ENCODE measurements around the gene HOMER2.
"Not testable (repeated sequence)": the region's sequence is repeated elsewhere in the genome, so short reads cannot be mapped to it uniquely, and the experiment has no call there.

HOMER2 gene

GRCh38 chr15:82952158-82953081 lies at the start of gene HOMER2:
Gene HOMER2, minus strand, starts transcription at chr15:82952720. Its CDS starts 185 bp downstream, at chr15:82952535.
- ATAC-seq (peak; percentile 50), DNase-seq (peak; percentile 27)

- not testable (repeated sequence) for ATAC-seq, DNase-seq
These were observed 48.1 kb upstream of the HOMER2 start for GRCh38 chr15:83000672-83001031.

GRCh38 chr15:82999905-83000671 lies 47.6 kb upstream of the HOMER2 start:
- ATAC-seq = peak; percentile 73
- no peak for DNase-seq

GRCh38 chr15:82999426-82999825 lies 46.9 kb upstream of the HOMER2 start:
- DNase-seq (no peak), ATAC-seq (no peak)

- no peak for ATAC-seq
- DNase-seq = no peak
These were observed 43.4 kb upstream of the HOMER2 start for GRCh38 chr15:82995938-82996337.

- DNase-seq (no peak), ATAC-seq (no peak)
These were observed 42.6 kb upstream of the HOMER2 start for GRCh38 chr15:82995076-82995475.

- DNase-seq (no peak), ATAC-seq (no peak)
These were observed 40.6 kb upstream of the HOMER2 start for GRCh38 chr15:82993144-82993543.

GRCh38 chr15:82992436-82992998 lies 40.0 kb upstream of the HOMER2 start:
- ATAC-seq (no peak), DNase-seq (no peak)

- DNase-seq = peak; percentile 23
These were observed 33.9 kb upstream of the HOMER2 start for GRCh38 chr15:82986442-82986780.

GRCh38 chr15:82985688-82986441 lies 33.3 kb upstream of the HOMER2 start, which contains the start of gene RAMAC:
Gene RAMAC, plus strand, starts transcription at chr15:82986210. Its CDS starts 2,809 bp downstream, at chr15:82989019.
- DNase-seq (peak; percentile 90), ATAC-seq (peak; percentile 97)

More at GRCh38 chr15:82986442-82986780, 33.9 kb upstream of the HOMER2 start:
- ATAC-seq = peak; percentile 8

GRCh38 chr15:82980981-82981380 lies 28.5 kb upstream of the HOMER2 start:
- no peak for DNase-seq
- no peak for ATAC-seq

- DNase-seq = no peak
- ATAC-seq = no peak
These were observed 27.2 kb upstream of the HOMER2 start for GRCh38 chr15:82979726-82980125.

- no peak for ATAC-seq
These were observed 25.9 kb upstream of the HOMER2 start for GRCh38 chr15:82978438-82978837.

GRCh38 chr15:82977076-82977475 lies 24.6 kb upstream of the HOMER2 start:
- ATAC-seq = no peak
- DNase-seq = no peak

More at GRCh38 chr15:82978438-82978837, 25.9 kb upstream of the HOMER2 start:
- no peak for DNase-seq

- ATAC-seq = no peak
- no peak for DNase-seq
These were observed 20.5 kb upstream of the HOMER2 start for GRCh38 chr15:82972990-82973389.

GRCh38 chr15:82971218-82971984 lies 18.9 kb upstream of the HOMER2 start:
- no peak for DNase-seq
- ATAC-seq = no peak

GRCh38 chr15:82970696-82971095 lies 18.2 kb upstream of the HOMER2 start:
- no peak for ATAC-seq
- DNase-seq = no peak

- DNase-seq (no peak), ATAC-seq (no peak)
These were observed 17.7 kb upstream of the HOMER2 start for GRCh38 chr15:82970078-82970686.

GRCh38 chr15:82969353-82969752 lies 16.8 kb upstream of the HOMER2 start:
- no peak for DNase-seq
- ATAC-seq = no peak

GRCh38 chr15:82968066-82968465 lies 15.5 kb upstream of the HOMER2 start:
- DNase-seq (no peak), ATAC-seq (no peak)

GRCh38 chr15:82966671-82967071 lies 14.2 kb upstream of the HOMER2 start:
- DNase-seq = no peak
- peak; percentile 71 for ATAC-seq
